NCI-H146 (cell line): ENCODE measurements around the gene CPOX.

ENCODE experiments used
- DNase-seq: peaks from one replicate; lab custom pipeline; 2025; lab: John Stamatoyannopoulos, UW

The CPOX gene

GRCh38 chr3:98534168-98534567 is 59.2 kb downstream of the CPOX start:
- no peak for DNase-seq

DNA sequence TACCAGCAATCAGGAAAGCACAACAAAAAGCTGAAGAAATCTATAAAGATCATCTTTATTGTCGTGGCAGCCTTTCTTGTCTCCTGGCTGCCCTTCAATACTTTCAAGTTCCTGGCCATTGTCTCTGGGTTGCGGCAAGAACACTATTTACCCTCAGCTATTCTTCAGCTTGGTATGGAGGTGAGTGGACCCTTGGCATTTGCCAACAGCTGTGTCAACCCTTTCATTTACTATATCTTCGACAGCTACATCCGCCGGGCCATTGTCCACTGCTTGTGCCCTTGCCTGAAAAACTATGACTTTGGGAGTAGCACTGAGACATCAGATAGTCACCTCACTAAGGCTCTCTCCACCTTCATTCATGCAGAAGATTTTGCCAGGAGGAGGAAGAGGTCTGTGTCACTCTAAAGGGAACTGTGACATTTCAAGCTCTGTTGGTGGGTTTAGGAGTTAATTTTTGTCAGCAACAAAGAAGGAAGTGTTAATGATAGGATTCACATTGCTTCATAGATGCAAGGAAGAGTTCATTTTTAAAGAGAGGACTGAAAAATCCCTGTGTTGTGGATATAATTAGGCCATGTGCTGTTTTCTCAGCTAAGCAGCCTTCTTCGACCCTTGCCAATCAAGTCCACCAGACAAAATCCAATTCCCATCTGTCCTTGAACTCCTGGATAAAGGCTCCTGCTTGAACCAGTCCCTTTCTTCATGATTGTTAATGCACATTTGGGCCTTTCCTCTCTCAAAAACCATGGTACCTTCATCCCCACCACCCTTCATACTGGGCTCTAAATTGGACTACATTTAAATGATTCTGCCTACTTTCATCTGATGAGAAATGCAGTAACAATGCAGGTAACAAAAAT is 60.5 kb downstream of the CPOX start:
- no peak for DNase-seq

GRCh38 chr3:98532275-98532637 is 61.2 kb downstream of the CPOX start:
- DNase-seq: no peak

- DNase-seq: no peak
Observed at GRCh38 chr3:98531622-98532274, 61.7 kb downstream of the CPOX start, which contains the start of gene GPR15. Gene GPR15 (plus strand): TSS chr3:98531978. CDS start chr3:98532034, 56 bp downstream.

DNA sequence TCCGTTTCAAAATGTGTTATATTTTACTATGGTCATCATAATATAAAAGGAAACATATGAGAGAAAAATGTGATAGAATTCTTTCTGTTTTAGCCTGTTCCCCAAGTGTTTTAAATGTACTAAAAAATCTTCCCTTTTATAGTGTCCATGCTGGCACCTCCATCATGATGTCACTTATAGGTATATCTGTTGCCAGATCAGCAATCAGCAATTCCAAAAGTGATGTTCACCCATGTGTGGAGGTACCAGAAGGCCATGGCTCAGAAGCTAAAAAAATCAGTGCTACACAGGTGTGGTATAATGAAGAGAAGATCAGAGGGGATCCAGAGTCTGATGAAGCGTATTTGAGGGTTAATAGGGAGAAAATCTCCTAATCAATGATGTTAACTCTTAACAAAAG is 62.7 kb downstream of the CPOX start:
- no peak for DNase-seq

GRCh38 chr3:98529856-98530459 is 63.5 kb downstream of the CPOX start:
- DNase-seq: no peak
